Measurements from ENCODE around the gene FHIT.

DNA sequence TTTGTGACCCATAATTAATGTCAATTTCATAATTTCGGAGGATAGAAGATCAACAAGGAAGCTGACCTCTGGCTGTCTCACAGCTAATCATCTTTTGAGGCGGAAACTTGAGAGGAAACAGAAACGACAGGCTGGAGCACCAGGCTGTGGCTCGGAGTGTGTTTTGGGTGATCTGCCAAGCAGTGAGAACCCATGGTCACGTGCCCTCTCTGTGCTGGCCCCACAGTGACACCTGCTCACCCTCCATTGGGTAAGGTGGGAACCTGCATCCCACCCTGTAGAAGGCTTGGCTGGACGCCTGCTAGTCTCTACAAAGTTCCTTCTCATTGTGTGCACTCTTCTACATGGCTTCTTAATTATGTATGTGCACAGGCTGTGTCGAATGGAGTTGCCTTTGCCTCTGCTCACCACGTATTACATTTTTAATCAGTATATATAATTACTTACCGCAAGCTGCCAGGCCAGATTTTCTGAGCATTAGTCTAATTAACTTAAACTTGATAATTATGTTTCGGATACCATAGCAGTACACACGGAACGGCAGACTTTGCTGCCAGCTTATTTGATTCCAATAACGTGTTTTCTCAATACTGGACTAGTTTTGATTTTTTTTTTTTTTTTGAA, 1482.0 kb downstream of the FHIT start:
- TF ChIP-seq ZNF274 (IDR thresholded peaks at IDR 0.05; ENCODE audit: low read depth, low read length): no peak
- TF ChIP-seq YY1 (IDR thresholded peaks at IDR 0.05; ENCODE audit: insufficient read depth, insufficient read length): no peak
